ENCODE measurements around the gene CHMP6.

CHMP6 gene

DNA sequence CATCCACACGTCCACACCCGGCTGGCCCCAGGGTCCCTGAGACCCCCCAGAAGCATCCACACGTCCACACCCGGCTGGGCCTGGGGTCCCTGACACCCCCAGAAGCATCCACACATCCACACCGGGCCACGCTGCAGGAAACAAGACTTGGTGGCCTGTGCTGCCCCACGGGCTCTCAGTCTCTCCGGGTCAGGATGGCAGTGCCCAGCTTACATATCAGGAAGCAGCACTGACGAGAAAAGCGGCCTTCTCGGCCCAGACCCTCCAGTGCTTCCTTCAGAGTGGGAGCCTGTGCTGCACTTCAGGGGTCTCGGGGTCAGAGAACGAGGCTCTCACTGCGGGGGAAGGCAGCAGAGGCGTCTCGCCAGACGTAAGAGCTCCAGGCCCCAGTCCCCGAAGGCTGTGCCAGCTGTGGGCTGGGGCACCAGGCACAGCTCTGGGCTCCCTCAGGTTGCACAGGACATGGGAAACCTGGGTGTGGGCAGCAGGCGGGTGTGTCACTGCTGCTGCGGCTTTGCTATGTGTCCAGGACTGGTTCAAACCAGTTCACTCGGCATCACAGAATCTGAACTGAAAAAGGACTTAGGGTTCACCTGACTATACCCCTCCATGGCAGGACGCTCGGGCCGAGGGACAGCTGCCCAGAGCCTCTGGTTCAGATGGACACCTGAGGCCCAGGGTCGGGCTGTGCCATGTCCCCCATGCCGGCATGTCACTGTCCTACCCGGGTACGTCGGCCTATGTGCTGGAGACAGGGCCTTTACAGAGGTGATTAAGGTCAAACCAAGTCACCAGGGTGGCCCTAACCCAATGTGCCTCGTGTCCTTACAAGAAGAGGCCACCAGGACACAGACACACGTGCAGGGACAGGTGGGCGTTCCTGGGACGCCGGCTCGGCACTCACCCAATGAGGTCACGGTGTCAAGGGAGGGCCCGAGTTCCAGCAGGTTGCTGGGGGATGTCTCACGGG, 40.2 kb upstream of the CHMP6 start:
- no peak for TF ChIP-seq ZNF274 (IDR thresholded peaks at IDR 0.05; ENCODE audit: low read depth, low read length)
- H3K4me3 ChIP-seq (ENCODE audit: low read length) = no peak overlapping the region

DNA sequence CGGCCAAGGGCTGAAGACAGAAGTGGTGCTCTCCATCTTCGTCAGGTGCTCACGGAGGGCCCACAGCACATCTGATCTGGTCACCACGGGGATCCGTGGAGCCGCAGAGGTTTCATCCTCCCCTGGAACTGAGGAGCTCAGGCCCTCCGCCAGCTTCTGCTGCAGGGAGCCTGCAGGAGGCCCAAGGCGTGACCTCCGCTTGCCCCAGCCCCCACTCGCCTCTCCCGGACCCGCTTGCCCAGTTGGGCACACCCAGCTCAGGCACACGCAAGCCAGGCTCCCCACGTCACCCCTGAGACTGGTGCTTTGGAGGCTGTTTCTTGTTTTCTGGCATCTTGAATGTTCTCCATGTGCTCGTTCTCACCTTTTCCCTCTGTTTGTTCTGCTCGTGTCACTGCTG, 39.4 kb upstream of the CHMP6 start:
- H3K4me3 ChIP-seq (ENCODE audit: low read length) = no peak overlapping the region
- TF ChIP-seq ZNF274 (IDR thresholded peaks at IDR 0.05; ENCODE audit: low read depth, low read length) = no peak

DNA sequence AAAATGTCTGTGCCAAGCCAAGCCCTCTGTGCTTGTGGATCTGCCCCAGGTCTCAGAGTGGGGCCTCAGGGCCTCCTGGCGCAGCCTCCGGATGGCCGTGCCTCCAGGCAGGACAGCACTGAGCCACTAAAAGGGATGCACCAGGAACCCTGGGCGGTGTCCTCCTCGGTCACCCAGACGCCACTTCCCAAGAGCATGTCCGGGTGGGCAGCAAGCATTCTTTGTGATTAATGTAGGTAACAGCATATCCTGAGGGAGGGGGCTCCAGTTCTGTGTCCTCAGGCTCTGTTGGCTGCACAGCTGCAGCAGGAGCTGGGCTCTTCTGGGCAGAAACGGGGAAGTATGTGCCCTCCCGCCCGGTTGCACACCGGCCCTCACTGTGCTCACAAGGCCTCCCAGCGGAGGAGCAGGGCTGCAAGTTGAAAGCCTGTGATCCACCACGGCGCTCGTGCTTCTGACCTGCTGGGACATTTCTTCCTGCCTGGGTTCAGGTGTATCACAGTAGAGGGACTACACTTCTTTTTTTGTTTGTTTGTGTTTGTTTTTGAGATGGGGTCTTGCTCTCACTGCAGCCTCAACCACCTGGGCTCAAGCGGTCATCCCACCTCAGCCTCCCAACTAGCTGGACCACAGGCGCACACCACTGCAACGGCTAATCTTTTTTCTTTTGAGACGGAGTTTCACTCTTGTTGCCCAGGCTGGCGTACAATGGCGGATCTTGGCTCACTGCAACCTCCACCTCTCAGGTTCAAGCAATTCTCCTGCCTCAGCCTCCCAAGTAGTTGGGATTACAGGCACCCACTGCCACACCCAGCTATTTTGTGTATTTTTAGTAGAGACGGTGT, 37.9 kb upstream of the CHMP6 start:
- no peak for TF ChIP-seq ZNF274 (IDR thresholded peaks at IDR 0.05; ENCODE audit: low read depth, low read length)
- H3K4me3 ChIP-seq (ENCODE audit: low read length) = no peak overlapping the region

DNA sequence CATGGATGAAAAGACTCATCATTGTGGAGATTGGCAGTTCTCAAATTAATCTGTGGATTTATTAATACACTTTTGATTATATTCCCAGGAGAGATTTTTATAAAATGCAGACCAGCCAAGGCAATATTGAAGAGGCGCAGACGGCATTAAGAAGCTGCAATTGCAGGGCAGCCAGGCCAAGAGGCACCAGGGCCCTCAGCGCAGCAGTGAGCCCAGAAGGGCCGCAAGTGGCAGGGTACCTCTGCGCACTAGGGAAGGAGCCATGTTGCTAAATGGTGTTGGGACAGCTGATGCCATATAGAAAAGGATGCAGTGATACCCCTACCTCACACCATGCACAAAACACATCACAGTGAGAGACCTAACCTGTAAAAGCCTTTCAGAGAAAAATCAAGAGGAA, 36.6 kb upstream of the CHMP6 start:
- no peak for TF ChIP-seq ZNF274 (IDR thresholded peaks at IDR 0.05; ENCODE audit: low read depth, low read length)

DNA sequence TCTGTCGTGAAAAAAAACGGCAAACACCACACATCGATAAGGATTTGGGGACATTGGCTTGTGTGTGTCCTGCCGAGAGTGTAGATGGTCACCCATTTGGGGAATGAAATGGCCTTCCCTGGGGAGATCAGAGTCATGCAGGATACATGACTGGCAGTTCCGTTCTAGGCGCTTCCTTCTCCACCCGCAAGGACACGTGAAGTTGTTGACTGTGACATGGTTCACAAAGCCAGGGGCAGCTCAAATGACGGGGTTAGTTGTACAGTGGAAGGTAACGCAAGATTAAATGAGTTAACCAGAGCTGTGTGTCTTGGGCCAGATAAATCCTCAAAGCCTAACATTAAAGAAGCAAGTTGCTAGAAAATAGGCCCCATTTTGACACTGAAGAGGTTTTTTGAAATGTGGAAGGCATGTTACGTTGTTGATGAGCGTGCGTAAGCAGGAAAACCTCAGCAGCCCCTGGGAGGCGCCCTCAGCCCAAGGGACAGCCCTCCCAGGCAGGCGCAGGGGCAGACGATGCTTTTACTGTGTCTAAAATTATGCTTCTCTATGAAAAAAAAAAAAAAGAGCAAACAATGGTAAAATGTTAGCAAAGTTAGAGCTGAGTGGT, 35.9 kb upstream of the CHMP6 start:
- no peak for TF ChIP-seq ZNF274 (IDR thresholded peaks at IDR 0.05; ENCODE audit: low read depth, low read length)
- no peak overlapping the region for H3K4me3 ChIP-seq (ENCODE audit: low read length)

More for the DNA sequence above, 36.6 kb upstream of the CHMP6 start:
- H3K4me3 ChIP-seq (ENCODE audit: low read length) = no peak overlapping the region

DNA sequence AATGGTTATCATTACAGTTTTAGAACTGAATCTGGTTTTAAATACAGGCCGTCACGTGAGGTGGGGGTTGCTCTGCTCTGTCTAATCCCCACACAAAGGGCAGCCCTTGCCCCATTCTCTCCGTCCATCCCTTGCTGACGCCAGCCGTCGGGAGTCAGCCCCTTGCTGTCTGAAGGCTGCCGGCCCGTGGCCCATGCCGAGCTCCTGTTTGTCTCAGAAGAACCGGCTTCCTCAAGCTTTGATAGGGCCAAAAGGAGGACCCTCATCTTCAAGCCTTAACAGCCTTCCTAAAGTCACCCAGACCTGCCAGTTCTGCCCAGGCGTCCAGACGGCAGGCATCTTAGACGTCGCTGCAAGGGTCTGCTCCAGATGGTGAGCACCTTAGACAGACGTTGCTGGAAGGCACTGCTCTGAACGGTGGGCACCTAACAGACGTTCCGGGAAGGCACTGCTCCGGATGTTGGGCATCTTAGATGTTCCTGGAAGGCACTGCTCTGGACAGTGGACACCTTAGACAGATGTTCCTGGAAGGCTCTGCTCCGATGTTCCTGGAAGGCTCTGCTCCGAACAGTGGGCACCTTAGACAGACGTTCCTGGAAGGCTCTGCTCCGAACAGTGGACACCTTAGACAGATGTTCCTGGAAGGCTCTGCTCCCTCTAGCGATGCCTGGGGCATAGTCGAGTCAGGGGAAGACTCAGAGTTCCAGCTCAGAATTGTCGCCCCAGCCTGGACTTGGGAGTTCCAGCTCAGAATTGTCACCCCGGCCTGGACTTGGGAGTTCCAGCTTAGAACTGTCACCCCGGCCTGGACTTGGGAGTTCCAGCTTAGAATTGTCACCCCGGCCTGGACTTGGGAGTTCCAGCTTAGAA, 35.1 kb upstream of the CHMP6 start:
- no peak overlapping the region for H3K4me3 ChIP-seq (ENCODE audit: low read length)
- no peak for TF ChIP-seq ZNF274 (IDR thresholded peaks at IDR 0.05; ENCODE audit: low read depth, low read length)

GRCh38 chr17:80957461-80957941, 34.1 kb upstream of the CHMP6 start:
- no peak overlapping the region for H3K4me3 ChIP-seq (ENCODE audit: low read length)
- TF ChIP-seq ZNF274 (IDR thresholded peaks at IDR 0.05; ENCODE audit: low read depth, low read length) = no peak

GRCh38 chr17:80959330-80960036, 32.2 kb upstream of the CHMP6 start:
- H3K4me3 ChIP-seq (ENCODE audit: low read length) = no peak overlapping the region
- TF ChIP-seq ZNF274 (IDR thresholded peaks at IDR 0.05; ENCODE audit: low read depth, low read length) = no peak

- H3K4me3 ChIP-seq (ENCODE audit: low read length) = no peak overlapping the region
- TF ChIP-seq ZNF274 (IDR thresholded peaks at IDR 0.05; ENCODE audit: low read depth, low read length) = no peak
Observed at GRCh38 chr17:80960037-80960796, 31.4 kb upstream of the CHMP6 start.

DNA sequence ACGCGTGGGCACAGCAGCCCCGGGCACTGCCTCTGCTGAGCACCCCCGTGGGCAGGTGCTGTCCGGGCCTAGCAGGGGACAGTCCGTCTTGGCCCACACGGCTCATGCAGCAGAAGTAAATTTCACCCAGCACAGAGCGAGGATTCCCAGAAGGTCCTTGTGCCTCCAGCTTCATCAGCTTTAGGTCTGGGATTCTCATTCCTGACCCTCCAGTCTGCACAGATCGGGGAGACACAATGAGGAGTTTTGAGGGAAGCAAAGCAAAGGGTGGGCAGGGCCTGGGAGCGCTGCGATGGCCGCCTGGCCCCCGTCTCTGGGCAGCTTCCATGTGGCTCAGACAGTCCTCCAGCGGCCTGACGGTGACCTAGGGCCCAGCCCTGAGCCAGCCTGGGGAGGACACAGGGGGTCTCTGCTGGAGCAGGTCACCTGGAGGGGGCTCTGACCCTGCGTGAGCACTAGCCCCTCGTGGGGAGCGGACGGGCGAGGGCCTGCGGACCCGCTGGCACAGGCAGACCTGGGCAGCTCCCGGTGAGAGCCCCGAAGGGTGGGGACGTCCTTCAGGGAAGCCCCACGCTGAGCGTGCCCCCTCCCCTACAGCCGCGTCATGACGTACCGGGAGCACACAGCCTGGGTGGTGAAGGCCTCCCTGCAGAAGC, 30.7 kb upstream of the CHMP6 start:
- H3K4me3 ChIP-seq (ENCODE audit: low read length) = no peak overlapping the region
- no peak for TF ChIP-seq ZNF274 (IDR thresholded peaks at IDR 0.05; ENCODE audit: low read depth, low read length)

DNA sequence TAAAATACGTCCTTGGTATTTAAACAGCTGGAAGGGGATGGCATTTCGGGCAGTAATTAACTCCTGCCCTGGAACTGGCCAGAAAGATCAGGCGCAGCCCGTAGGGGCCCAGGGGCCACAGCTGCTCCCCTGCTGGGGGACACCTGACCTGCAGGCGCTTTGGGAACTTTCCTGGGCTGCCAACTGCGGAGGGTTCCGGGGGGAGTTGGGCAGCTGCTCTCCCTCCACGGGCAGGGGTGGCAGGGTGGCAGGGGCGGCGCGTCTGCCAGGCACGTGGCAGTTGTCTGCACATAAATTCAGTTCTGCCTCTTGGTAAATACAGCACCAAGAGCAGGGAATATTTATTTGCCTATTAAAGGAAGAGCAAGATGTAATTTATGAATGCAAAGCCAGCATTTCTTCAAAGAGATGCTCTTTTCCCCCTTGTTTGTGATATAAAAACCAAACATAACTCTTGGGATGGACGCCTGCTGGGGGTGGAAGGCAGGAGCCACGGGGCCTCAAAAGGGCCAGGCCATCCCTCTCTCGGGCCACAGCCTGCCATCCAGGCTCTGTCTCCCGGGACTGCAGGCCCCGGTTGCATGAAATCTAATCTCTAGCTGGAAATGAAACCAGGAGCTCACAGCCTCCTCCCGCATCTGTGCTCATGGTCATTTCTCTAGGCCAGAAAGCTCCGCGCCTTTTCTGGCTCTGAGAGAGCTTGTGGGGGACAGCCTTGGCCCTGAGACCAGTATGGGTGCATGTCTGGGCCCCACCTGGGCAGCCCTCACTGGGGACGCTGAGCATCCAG, 29.9 kb upstream of the CHMP6 start:
- H3K4me3 ChIP-seq (ENCODE audit: low read length) = no peak overlapping the region
- TF ChIP-seq ZNF274 (IDR thresholded peaks at IDR 0.05; ENCODE audit: low read depth, low read length) = no peak
